HG03575 (cell line): ENCODE data around the gene CABLES1.
"Not testable (repeated sequence)": the region's sequence is repeated elsewhere in the genome, so short reads cannot be mapped to it uniquely, and the experiment has no call there.

Experiments
- ATAC-seq: cut with Tn5 transposase; IDR thresholded peaks from one replicate; pipeline ENCODE4 v1.9.1; 2021; ENCODE audit not compliant: unreplicated experiment, insufficient number of reproducible peaks, low FRiP score; ENCODE audit errors: extremely low read depth

The CABLES1 gene

GRCh38 chr18:23134780-23135549 is at the start of gene CABLES1:
TSS of gene CABLES1 (plus strand) at chr18:23135485. CDS start at chr18:23135763, 278 bp downstream.
- no peak for ATAC-seq

GRCh38 chr18:23087352-23087751 is 47.9 kb upstream of the CABLES1 start:
- ATAC-seq: no peak

- no peak for ATAC-seq
Observed at GRCh38 chr18:23088310-23088709, 47.0 kb upstream of the CABLES1 start.

- ATAC-seq: not testable (repeated sequence)
Observed at GRCh38 chr18:23091017-23091993, 44.0 kb upstream of the CABLES1 start.

GRCh38 chr18:23092121-23092520 is 43.2 kb upstream of the CABLES1 start:
- no peak for ATAC-seq

GRCh38 chr18:23093130-23093529 is 42.2 kb upstream of the CABLES1 start:
- ATAC-seq: not testable (repeated sequence)

- ATAC-seq: no peak
Observed at GRCh38 chr18:23093772-23094171, 41.5 kb upstream of the CABLES1 start.

- no peak for ATAC-seq
Observed at GRCh38 chr18:23094411-23095190, 40.7 kb upstream of the CABLES1 start.

GRCh38 chr18:23095463-23095862 is 39.8 kb upstream of the CABLES1 start:
- no peak for ATAC-seq

GRCh38 chr18:23097016-23097415 is 38.3 kb upstream of the CABLES1 start:
- ATAC-seq: not testable (repeated sequence)

- ATAC-seq: no peak
Observed at GRCh38 chr18:23099621-23100020, 35.7 kb upstream of the CABLES1 start.

- ATAC-seq: no peak
Observed at GRCh38 chr18:23101861-23102432, 33.3 kb upstream of the CABLES1 start.

- no peak for ATAC-seq
Observed at GRCh38 chr18:23102493-23103261, 32.6 kb upstream of the CABLES1 start.

GRCh38 chr18:23103449-23103848 is 31.8 kb upstream of the CABLES1 start:
- ATAC-seq: no peak

- ATAC-seq: no peak
Observed at GRCh38 chr18:23105030-23105429, 30.3 kb upstream of the CABLES1 start.

GRCh38 chr18:23105581-23106219 is 29.6 kb upstream of the CABLES1 start:
- no peak for ATAC-seq

GRCh38 chr18:23106575-23106974 is 28.7 kb upstream of the CABLES1 start:
- no peak for ATAC-seq

- ATAC-seq: no peak
Observed at GRCh38 chr18:23107718-23108117, 27.6 kb upstream of the CABLES1 start.
